ENCODE measurements around the gene DDX43.

Gene DDX43

GRCh38 chr6:73362869-73363536 lies 31.6 kb upstream of the DDX43 start:
- H3K4me3 ChIP-seq (ENCODE audit: low read depth, low read length): no peak overlapping the region
- H3K27me3 ChIP-seq (replicated peaks): no peaks in the 10 kb centered on the region
- H3K36me3 ChIP-seq (replicated peaks): no peaks in the 10 kb centered on the region
- H3K27ac ChIP-seq: no peak overlapping the region
- in situ Hi-C loops (cut with HindIII; ENCODE audit: low pct_ligation_motif_present, low sequenced_read_pairs): no loop called here
- no peak for DNase-seq
- no peak for TF ChIP-seq CTCF (IDR thresholded peaks at IDR 0.05; ENCODE audit: low read depth, low read length, missing control alignments)

- DNase-seq: no peak
- Histone ChIP-seq H3K27me3 (replicated peaks) (no peaks in the 10 kb centered on the region), H3K36me3 (replicated peaks) (no peaks in the 10 kb centered on the region), H3K27ac (no peak overlapping the region), H3K4me3 (ENCODE audit: low read depth, low read length) (no peak overlapping the region)
- in situ Hi-C loops (cut with HindIII; ENCODE audit: low pct_ligation_motif_present, low sequenced_read_pairs): no loop called here
- no peak for TF ChIP-seq CTCF (IDR thresholded peaks at IDR 0.05; ENCODE audit: low read depth, low read length, missing control alignments)
Measured at GRCh38 chr6:73363537-73363875, 31.1 kb upstream of the DDX43 start.

GRCh38 chr6:73364121-73364520 lies 30.5 kb upstream of the DDX43 start:
- no peak for DNase-seq
- Histone ChIP-seq H3K27me3 (replicated peaks) (no peaks in the 10 kb centered on the region), H3K36me3 (replicated peaks) (no peaks in the 10 kb centered on the region), H3K4me3 (ENCODE audit: low read depth, low read length) (no peak overlapping the region), H3K27ac (no peak overlapping the region)
- no peak for TF ChIP-seq CTCF (IDR thresholded peaks at IDR 0.05; ENCODE audit: low read depth, low read length, missing control alignments)
- in situ Hi-C loops (cut with HindIII; ENCODE audit: low pct_ligation_motif_present, low sequenced_read_pairs): no loop called here

GRCh38 chr6:73364549-73364948 lies 30.1 kb upstream of the DDX43 start:
- in situ Hi-C loops (cut with HindIII; ENCODE audit: low pct_ligation_motif_present, low sequenced_read_pairs): no loop called here
- no peaks in the 10 kb centered on the region for H3K27me3 ChIP-seq (replicated peaks)
- H3K27ac ChIP-seq: no peak overlapping the region
- DNase-seq: no peak
- no peak overlapping the region for H3K4me3 ChIP-seq (ENCODE audit: low read depth, low read length)
- no peaks in the 10 kb centered on the region for H3K36me3 ChIP-seq (replicated peaks)
- no peak for TF ChIP-seq CTCF (IDR thresholded peaks at IDR 0.05; ENCODE audit: low read depth, low read length, missing control alignments)

- in situ Hi-C loops (cut with HindIII; ENCODE audit: low pct_ligation_motif_present, low sequenced_read_pairs): no loop called here
- H3K4me3 ChIP-seq (ENCODE audit: low read depth, low read length): no peak overlapping the region
- no peak overlapping the region for H3K27ac ChIP-seq
- DNase-seq: no peak
- TF ChIP-seq CTCF (IDR thresholded peaks at IDR 0.05; ENCODE audit: low read depth, low read length, missing control alignments): no peak
- no peaks in the 10 kb centered on the region for H3K27me3 ChIP-seq (replicated peaks)
- no peaks in the 10 kb centered on the region for H3K36me3 ChIP-seq (replicated peaks)
Measured at GRCh38 chr6:73367761-73368355, 26.8 kb upstream of the DDX43 start.

GRCh38 chr6:73368675-73369074 lies 26.0 kb upstream of the DDX43 start:
- in situ Hi-C loops (cut with HindIII; ENCODE audit: low pct_ligation_motif_present, low sequenced_read_pairs): no loop called here
- no peak for TF ChIP-seq CTCF (IDR thresholded peaks at IDR 0.05; ENCODE audit: low read depth, low read length, missing control alignments)

More at GRCh38 chr6:73368675-73369074, 26.0 kb upstream of the DDX43 start:
- Histone ChIP-seq H3K27me3 (replicated peaks) (no peaks in the 10 kb centered on the region), H3K27ac (no peak overlapping the region), H3K4me3 (ENCODE audit: low read depth, low read length) (no peak overlapping the region), H3K36me3 (replicated peaks) (no peaks in the 10 kb centered on the region)
- no peak for DNase-seq

All from brain microvascular endothelial cell (primary cell).